ENCODE data around the gene H3-3A. TPM values are rescaled to one million over a fixed set of nuclear protein-coding genes. Genes with fewer than 3 reads are reported as not detected.
A peak's percentile ranks its signal among the peaks of the same experiment; 100 is the strongest.

H3-3A gene
- total RNA-seq, 6 donors from 2014 or later = 148 to 453 (median 419) TPM

DNA sequence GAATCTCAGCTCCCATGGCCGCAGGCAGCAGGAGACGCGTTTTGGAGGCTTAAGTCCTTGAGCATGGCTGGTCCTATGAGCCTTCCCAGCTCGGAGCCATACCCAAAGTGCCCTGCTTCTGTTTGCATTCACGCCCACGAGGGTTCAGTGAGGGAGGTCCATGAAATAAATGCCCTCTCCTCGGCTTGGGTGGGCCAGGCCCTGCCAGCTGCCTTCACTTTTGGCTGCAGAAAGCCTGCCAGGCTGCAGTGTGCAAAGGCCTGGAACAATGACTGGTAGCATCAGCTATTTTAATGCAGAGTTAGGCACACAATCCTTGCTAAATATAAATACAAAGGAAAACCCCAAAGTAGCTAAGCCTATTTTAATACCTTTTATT, 49.4 kb downstream of the H3-3A start:
- H3K4me3 ChIP-seq = no peak overlapping the region
- H3K36me3 ChIP-seq = no peaks in the 10 kb centered on the region
- H3K4me1 ChIP-seq = peaks cover 12 to 29% (median 19%) of the 10 kb centered on the region in 4 donors
- no peak for DNase-seq
- no peaks in the 10 kb centered on the region for H3K9me3 ChIP-seq
- H3K27ac ChIP-seq = peak overlapping the region in 2 of 4 donors; percentile 92 to 98
- no peak for TF ChIP-seq POLR2A (IDR thresholded peaks at IDR 0.05)
- no peaks in the 10 kb centered on the region for H3K27me3 ChIP-seq
- ATAC-seq (ENCODE audit: low FRiP score in 2 of 2) = no peak
- WGBS, 2 donors = 83 to 85% methylated on average over 5 to 7 of the region's 7 CpGs

DNA sequence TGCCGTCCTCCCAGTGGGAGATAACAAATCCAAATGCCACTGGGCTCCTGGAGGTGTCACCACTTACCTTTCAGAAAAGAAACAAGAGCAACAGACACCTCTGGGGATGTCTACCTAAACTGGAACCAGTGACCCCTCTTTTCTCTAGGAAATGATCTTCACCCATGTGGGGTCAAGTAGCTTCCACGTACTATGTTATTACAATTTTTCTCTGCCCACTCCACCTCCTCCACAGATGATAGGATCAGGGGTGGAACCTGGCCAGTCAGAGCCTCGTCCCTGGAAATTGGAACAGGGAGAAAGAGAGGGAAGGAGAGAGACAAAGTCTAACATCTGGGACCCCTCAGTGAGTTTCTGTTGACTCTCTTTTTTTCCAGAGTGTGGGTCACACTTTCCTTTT, 50.1 kb downstream of the H3-3A start:
- no peak for DNase-seq
- H3K4me3 ChIP-seq = no peak overlapping the region
- H3K4me1 ChIP-seq = peaks cover 12 to 29% (median 19%) of the 10 kb centered on the region in 4 donors
- H3K27ac ChIP-seq = no peak overlapping the region
- no peak for ATAC-seq (ENCODE audit: low FRiP score in 2 of 2)
- H3K36me3 ChIP-seq = no peaks in the 10 kb centered on the region
- TF ChIP-seq POLR2AphosphoS5 (IDR thresholded peaks at IDR 0.05) (no peak), EP300 (IDR thresholded peaks at IDR 0.05) (no peak), CTCF (IDR thresholded peaks at IDR 0.05) (no peak), POLR2A (IDR thresholded peaks at IDR 0.05) (no peak)
- WGBS, 2 donors = 92 to 96% methylated on average over 3 of the region's 3 CpGs
- no peaks in the 10 kb centered on the region for H3K27me3 ChIP-seq
- no peaks in the 10 kb centered on the region for H3K9me3 ChIP-seq

- no peak for DNase-seq
- H3K9me3 ChIP-seq = no peaks in the 10 kb centered on the region
- H3K4me3 ChIP-seq = no peak overlapping the region
- no peaks in the 10 kb centered on the region for H3K36me3 ChIP-seq
- no peaks in the 10 kb centered on the region for H3K27me3 ChIP-seq
- TF ChIP-seq CTCF (IDR thresholded peaks at IDR 0.05) = no peak
- TF ChIP-seq EP300 (IDR thresholded peaks at IDR 0.05) = no peak
- no peak for TF ChIP-seq POLR2A (IDR thresholded peaks at IDR 0.05)
- no peak for TF ChIP-seq POLR2AphosphoS5 (IDR thresholded peaks at IDR 0.05)
- 60 to 74% methylated on average over 3 of the region's 3 CpGs for WGBS, 2 donors
- H3K4me1 ChIP-seq = peaks cover 5 to 10% (median 7%) of the 10 kb centered on the region in 4 donors
- no peak for ATAC-seq (ENCODE audit: low FRiP score in 2 of 2)
- H3K27ac ChIP-seq = no peak overlapping the region
Measured at GRCh38 chr1:226116673-226117072, 54.2 kb downstream of the H3-3A start.

DNA sequence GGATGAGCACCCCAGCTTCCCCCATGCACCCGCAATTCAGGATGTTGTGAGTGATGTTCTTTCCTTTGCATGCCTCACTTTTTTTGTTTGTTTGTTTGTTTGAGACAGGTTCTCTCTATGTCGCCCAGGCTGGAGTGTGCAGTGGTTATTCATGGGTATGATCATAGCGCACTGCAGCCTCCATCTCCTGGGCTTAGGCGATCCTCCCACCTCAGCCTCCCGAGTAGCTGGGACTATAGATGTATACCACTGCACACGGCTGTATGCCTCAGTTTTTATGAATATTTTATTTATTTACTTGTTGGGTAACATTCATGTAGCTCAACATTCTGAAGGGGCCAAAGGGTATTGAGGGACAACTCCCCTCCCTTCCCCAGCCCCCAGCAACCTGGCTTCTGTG, 54.8 kb downstream of the H3-3A start:
- Histone ChIP-seq H3K27ac (no peak overlapping the region), H3K4me1 (peaks cover 4 to 10% (median 7%) of the 10 kb centered on the region in 4 donors), H3K27me3 (no peaks in the 10 kb centered on the region), H3K36me3 (no peaks in the 10 kb centered on the region), H3K9me3 (no peaks in the 10 kb centered on the region), H3K4me3 (no peak overlapping the region)
- WGBS, 2 donors = 91 to 92% methylated on average over 6 of the region's 6 CpGs
- DNase-seq (no peak), ATAC-seq (ENCODE audit: low FRiP score in 2 of 2) (no peak)
- TF ChIP-seq EP300 (IDR thresholded peaks at IDR 0.05) (no peak), POLR2A (IDR thresholded peaks at IDR 0.05) (no peak), CTCF (IDR thresholded peaks at IDR 0.05) (no peak), POLR2AphosphoS5 (IDR thresholded peaks at IDR 0.05) (no peak)

- no peak for ATAC-seq (ENCODE audit: low FRiP score in 2 of 2)
- no peak for DNase-seq
- H3K4me3 ChIP-seq = no peak overlapping the region
- no peak overlapping the region for H3K27ac ChIP-seq
- H3K9me3 ChIP-seq = no peaks in the 10 kb centered on the region
- TF ChIP-seq POLR2AphosphoS5 (IDR thresholded peaks at IDR 0.05) (no peak), CTCF (IDR thresholded peaks at IDR 0.05) (no peak), EP300 (IDR thresholded peaks at IDR 0.05) (no peak), POLR2A (IDR thresholded peaks at IDR 0.05) (no peak)
- no peaks in the 10 kb centered on the region for H3K36me3 ChIP-seq
- peaks cover 5 to 20% (median 13%) of the 10 kb centered on the region in 4 donors for H3K4me1 ChIP-seq
- WGBS, 2 donors = 97% methylated on average over 4 of the region's 4 CpGs
- H3K27me3 ChIP-seq = no peaks in the 10 kb centered on the region
Measured at GRCh38 chr1:226118357-226118756, 55.8 kb downstream of the H3-3A start.

Data from upper lobe of left lung (tissue), 6 donors.